ENCODE results near the gene SHROOM3.

GRCh38 chr4:76470532-76470931 is 35.5 kb downstream of the SHROOM3 start:
- no peak for TF ChIP-seq CTCF (IDR thresholded peaks at IDR 0.05)
- TF ChIP-seq POLR2A (IDR thresholded peaks at IDR 0.05) = no peak
